MM.1S (cell line): ENCODE data around the gene BTN3A1.

ENCODE experiments used
- EZH2 ChIP-seq: fragments of 300-600 bp; sonication (generic); optimal IDR thresholded peaks from 2 replicates; pipeline ENCODE3; 2017; ENCODE audit warnings: low read depth, mild to moderate bottlenecking, antibody characterized with exemption, low read length, mixed read lengths
- TF ChIP-seq, protein P1 (sequence below): fragments of 300-600 bp; sonication (generic); IDR thresholded peaks from 2 replicates; pipeline ENCODE4 v1.5.1; 2016; ENCODE audit warnings: antibody characterized with exemption, low read length, mixed read lengths

DNA sequence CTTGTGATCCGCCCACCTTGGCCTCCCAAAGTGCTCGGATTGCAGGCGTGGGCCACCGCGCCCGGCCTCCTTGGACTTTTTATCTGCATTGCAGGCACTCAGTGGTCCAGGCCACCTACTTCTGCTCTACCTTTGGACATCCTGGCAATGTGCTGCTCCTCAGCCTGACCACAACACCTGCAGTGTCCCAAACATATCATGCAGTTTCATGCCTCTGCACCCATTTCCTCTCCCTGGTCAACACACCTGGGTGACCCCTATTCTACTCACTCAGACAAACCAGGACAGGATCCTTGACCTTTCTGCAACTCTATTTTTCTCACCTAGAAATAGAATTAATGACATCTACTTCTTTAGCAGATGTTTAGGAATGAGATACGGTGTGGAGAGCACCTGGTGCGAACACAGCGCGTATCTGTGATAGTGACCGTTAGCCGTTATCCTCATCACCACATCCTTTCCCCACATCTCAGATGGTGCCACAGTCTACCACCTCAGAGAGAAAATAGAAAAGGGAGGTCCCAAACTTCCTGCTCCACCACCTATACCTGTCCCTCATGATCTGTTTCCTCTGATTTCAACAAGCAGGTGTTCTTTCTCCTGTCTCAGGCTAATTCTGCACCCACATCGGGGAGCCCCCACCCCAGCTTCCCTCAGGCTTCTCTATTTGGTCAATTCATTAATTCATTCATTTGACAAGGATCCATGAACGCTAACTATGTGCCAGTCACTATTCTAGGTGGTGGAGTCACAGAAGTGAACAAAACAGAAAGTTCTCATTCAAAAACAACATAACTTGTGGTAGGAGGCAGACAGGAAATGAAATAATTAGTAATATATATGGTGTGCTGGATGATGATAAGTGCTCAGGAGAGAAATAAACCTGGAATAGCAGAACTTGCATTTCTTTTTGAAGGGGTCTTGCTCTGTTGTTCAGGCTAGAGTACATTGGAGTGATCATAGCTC, 41.3 kb upstream of the BTN3A1 start:
- TF ChIP-seq, protein P1, sequence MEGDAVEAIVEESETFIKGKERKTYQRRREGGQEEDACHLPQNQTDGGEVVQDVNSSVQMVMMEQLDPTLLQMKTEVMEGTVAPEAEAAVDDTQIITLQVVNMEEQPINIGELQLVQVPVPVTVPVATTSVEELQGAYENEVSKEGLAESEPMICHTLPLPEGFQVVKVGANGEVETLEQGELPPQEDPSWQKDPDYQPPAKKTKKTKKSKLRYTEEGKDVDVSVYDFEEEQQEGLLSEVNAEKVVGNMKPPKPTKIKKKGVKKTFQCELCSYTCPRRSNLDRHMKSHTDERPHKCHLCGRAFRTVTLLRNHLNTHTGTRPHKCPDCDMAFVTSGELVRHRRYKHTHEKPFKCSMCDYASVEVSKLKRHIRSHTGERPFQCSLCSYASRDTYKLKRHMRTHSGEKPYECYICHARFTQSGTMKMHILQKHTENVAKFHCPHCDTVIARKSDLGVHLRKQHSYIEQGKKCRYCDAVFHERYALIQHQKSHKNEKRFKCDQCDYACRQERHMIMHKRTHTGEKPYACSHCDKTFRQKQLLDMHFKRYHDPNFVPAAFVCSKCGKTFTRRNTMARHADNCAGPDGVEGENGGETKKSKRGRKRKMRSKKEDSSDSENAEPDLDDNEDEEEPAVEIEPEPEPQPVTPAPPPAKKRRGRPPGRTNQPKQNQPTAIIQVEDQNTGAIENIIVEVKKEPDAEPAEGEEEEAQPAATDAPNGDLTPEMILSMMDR: no peak
- no peak for TF ChIP-seq EZH2
